LNCaP clone FGC (cell line): Measurements from ENCODE around the gene CDCA3.
"Not testable (repeated sequence)": the region's sequence is repeated elsewhere in the genome, so short reads cannot be mapped to it uniquely, and the experiment has no call there.

ENCODE experiments used
- DNase-seq: peaks from one replicate; pipeline ENCODE4 v3.0.0-alpha.2; 2011; ENCODE audit warnings: low read depth
- H3K4me3 ChIP-seq: 2 replicates; pipeline ENCODE4 v1.5.1; 2011; ENCODE audit warnings: mild to moderate bottlenecking, low read depth, low read length, control low read depth
- TF ChIP-seq, protein P1 (sequence below): IDR thresholded peaks from 2 replicates; pipeline ENCODE4 v1.5.1; 2012; ENCODE audit warnings: mild to moderate bottlenecking; ENCODE audit not compliant: control insufficient read depth, insufficient read depth; ENCODE audit errors: extremely low read depth

Gene CDCA3

DNA sequence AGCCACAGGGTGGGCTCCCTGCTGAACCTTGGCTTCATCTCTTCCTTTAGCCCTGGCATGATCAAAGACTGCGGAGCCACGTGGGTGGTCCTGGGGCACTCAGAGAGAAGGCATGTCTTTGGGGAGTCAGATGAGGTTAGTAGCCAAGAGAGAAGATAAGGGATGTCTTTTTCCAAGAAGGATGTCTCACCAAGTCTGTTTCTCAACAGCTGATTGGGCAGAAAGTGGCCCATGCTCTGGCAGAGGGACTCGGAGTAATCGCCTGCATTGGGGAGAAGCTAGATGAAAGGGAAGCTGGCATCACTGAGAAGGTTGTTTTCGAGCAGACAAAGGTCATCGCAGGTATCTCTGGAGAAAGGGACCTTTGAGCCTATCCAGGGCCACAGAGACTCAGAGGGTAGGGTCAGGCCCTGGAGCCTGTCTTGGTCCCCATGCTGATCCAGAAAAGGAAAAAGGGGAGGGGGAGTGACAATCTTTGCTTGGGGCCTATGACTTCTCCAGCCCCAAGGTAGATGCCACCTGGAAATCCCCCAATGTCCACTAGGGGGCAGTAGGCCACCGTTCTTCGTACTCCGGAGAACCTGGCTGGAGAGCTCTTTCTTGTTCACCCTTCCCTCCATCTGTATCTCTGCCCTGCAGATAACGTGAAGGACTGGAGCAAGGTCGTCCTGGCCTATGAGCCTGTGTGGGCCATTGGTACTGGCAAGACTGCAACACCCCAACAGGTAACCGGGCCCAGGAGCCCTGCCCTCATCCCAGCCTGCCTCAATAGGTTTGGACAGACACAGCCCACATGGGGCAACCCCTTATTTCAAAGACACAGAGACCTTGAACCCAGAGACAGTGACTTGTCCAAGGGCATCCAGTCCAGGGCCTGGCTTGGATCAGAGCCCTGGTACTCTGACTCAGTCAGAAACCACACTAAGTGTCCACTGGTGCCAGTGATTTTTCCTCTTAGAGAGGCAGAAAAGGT lies 18.2 kb upstream of the CDCA3 start:
- TF ChIP-seq, protein P1, sequence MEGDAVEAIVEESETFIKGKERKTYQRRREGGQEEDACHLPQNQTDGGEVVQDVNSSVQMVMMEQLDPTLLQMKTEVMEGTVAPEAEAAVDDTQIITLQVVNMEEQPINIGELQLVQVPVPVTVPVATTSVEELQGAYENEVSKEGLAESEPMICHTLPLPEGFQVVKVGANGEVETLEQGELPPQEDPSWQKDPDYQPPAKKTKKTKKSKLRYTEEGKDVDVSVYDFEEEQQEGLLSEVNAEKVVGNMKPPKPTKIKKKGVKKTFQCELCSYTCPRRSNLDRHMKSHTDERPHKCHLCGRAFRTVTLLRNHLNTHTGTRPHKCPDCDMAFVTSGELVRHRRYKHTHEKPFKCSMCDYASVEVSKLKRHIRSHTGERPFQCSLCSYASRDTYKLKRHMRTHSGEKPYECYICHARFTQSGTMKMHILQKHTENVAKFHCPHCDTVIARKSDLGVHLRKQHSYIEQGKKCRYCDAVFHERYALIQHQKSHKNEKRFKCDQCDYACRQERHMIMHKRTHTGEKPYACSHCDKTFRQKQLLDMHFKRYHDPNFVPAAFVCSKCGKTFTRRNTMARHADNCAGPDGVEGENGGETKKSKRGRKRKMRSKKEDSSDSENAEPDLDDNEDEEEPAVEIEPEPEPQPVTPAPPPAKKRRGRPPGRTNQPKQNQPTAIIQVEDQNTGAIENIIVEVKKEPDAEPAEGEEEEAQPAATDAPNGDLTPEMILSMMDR = peak; percentile 80
- H3K4me3 ChIP-seq = peak overlapping the region; percentile 99
- DNase-seq = no peak

DNA sequence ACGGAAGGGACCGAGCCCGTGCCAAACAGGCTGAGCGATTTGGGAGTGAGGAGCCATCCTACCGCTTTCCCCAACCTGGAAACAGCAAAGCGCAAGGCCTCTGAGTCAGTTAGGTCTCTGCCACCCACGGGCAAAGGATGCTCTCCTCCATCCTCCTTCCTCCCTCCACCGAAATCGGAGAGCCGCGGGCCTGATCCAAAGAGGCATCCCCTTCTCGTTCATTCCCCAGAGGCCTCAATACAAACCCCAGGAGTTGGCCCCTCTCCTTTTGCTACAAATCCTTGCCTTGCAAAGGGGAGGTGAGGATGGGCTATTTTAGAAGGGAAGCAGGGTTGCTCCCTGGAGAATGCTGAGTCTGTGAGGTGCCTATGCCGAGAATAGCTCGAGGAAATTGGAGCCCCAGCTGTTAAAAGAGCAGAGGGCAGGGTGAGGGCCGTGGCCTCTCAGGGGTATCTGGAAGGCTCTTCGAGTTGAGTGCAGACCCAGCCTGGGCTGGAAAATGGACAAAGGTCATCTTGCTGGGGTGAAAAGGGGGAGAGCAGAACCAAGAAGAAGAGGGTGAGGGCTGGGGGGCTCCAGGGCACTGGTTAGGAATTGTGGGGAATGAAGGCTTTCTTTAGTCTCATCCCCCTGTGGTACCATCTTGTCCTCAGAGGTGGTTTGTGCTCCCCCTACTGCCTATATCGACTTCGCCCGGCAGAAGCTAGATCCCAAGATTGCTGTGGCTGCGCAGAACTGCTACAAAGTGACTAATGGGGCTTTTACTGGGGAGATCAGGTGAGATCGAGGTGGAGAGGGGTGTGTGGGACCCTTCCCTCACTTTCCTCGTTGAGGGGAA lies 17.3 kb upstream of the CDCA3 start:
- H3K4me3 ChIP-seq = peak overlapping the region; percentile 99
- TF ChIP-seq, protein P1 = 0 out of 2 replicates have a peak, but pooled peaks have one; percentile 28
- no peak for DNase-seq

DNA sequence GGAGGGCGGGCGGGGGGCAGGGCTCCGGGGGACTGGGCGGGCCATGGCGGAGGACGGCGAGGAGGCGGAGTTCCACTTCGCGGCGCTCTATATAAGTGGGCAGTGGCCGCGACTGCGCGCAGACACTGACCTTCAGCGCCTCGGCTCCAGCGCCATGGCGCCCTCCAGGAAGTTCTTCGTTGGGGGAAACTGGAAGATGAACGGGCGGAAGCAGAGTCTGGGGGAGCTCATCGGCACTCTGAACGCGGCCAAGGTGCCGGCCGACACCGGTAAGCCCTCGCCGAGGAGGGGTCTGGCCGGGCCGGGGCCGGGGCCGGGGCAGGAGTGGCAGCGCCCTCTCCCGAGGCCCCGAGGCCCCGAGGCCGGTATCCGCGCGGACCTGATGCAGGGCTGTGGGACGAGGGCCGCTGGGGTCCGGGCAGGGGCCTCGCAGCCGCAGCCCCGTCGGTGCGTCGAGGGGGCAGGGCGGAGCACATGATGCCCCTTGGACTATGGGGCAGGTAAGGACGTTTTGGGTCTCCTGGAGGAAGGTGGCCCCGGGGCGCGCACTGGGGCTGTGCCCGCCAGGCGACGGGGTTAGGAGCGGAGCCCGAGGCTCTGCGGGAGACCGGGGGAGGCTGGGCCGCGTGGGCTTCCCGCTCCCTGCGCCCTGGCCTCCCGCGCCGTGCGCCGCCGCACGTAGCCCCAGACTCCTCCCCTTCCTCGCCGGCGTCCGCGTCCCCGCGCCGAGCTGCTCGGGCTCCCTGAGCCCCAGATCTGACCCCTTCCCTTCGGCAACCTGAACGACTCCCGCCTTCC lies 16.5 kb upstream of the CDCA3 start, which contains the start of gene TPI1:
TPI1 (plus strand) TSS at position 119 of the 798 bp plus-strand sequence; CDS start at position 155, 36 bp downstream.
- no peak for DNase-seq
- TF ChIP-seq, protein P1 = no peak
- H3K4me3 ChIP-seq = peak within 1 kb of the TSS; percentile 99

DNA sequence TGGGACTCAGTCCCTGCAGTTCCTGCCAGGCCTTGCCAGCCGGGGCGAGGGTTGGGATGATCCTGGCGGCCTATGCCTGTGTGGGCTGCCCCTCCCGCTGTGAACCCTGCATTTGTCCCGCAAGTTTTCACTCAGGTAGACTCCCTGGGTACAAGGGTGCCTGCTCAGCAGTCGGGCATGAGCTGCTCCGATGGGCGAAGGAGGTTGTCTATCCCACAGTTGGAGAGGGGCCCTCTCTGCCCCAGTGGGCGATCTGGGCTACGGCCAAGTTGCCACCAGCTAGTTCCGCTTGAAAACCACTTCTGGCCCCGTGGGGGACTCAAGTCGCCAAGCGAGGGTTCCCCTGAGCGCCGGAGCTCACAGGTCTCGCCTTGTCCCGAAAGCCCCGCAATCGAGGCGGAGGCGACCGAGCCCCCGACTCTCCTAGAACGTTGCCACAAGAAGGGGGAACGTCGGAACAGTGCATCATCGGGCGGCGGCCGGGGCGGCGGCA lies 15.9 kb upstream of the CDCA3 start:
- H3K4me3 ChIP-seq = peak overlapping the region; percentile 99
- no peak for DNase-seq
- TF ChIP-seq, protein P1 = no peak

DNA sequence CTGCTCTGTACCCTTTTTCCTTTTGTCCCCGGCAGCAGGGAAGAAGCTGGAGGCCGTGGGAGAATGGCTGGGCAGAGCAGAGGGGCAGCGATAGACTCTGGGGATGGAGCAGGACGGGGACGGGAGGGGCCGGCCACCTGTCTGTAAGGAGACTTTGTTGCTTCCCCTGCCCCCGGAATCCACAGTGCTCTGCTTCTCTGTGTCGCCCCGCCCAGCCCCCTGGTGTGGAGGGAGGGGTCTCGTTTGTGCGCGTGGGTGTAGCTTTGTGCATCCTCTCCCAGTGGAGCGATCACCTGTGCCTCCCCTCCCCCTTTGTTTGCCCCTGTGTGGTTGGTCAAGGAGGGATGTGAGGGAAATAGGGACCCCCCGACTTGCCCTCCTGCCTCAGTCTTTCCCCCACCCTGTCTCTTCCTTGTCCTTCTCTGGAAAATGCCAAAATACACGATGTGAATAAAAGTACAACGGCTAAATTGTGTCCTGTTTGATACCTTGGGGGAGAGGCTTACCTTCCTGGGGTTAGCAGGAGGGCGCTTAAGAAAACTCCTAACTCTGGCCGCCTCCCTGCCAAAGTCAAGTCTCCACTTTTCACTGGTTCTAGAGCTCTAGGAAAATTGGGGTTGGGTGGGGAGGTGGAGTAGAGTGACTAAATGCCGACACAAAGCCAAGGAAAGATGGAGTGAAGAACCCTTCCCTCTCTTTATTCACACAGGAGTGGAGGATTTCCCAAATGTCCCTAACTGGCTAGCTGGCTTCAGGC lies 15.3 kb upstream of the CDCA3 start:
- DNase-seq = no peak
- H3K4me3 ChIP-seq = peak overlapping the region; percentile 99
- TF ChIP-seq, protein P1 = no peak

DNA sequence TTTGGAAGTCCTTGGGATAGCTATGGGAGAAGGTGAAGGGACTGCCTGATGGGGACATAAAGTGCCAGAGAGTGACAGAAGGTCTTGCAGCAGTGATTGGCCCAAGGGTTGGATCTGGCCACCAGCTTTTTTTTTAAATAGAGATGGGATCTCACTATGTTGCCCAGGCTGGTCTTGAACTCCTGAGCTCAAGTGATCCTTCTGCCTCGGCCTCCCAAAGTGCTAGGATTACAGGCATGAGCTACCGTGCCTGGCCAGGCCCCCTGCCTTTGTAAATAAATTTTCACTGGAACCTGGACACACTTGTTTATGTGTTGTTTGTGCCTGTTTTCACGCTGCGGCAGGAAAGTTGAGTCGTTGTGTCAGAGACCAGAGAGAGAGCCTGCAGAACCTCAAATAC lies 14.2 kb upstream of the CDCA3 start:
- DNase-seq, H3K4me3 ChIP-seq: not testable (repeated sequence)
